Lower leg skin (tissue), 4 donors: ENCODE measurements around the gene ATAD2B. TPM values are rescaled to one million over a fixed set of nuclear protein-coding genes. Genes with fewer than 3 reads are reported as not detected.

Source experiments
- DNase-seq, 2 donors: peaks; one replicate each; pipeline ENCODE4 v3.0.0-alpha.2; 2019; ENCODE audit warnings: low spot score in 2 of 2
- H3K4me3 ChIP-seq: fragments of 200-600 bp; sonication (generic); 2 replicates; pipeline ENCODE4 v1.5.1; 2017; ENCODE audit warnings: mild to moderate bottlenecking, low read depth; ENCODE audit not compliant: poor library complexity, severe bottlenecking
- CTCF ChIP-seq, 3 donors: fragments of 450-650 bp; IDR thresholded peaks; one replicate each; pipeline ENCODE4 v1.5.1; 2016; ENCODE audit warnings: antibody characterized with exemption in 3 of 3, mild to moderate bottlenecking in 3 of 3, moderate library complexity in 2 of 3
- POLR2A ChIP-seq, 2 donors: fragments of 450-650 bp; IDR thresholded peaks; one replicate each; pipeline ENCODE4 v1.6.1; 2016 to 2017; ENCODE audit warnings: antibody characterized with exemption in 2 of 2, mild to moderate bottlenecking in 1 of 2, moderate library complexity in 1 of 2
- WGBS, 2 donors: methylation state at CpG; one replicate each; pipeline ENCODE4 v1.1.5; 2018; 5-methylcytosine and 5-hydroxymethylcytosine counted together
- intact Hi-C: fragments of 100-400 bp; cut with DNase I; formaldehyde crosslinking; loops from one replicate; pipeline ENCODE4 v1.15.0; 2023; ENCODE audit warnings: low total_unique reads
- total RNA-seq, 4 donors: library from RNA; depleted of rRNA; stranded (reverse); fragments of >200 nt; gene quantifications; one replicate each; pipeline ENCODE4 v1.1.0, GENCODE V29; 2016

The ATAD2B gene
- total RNA-seq, 4 donors from 2014 or later = 23.2 to 31.1 (median 27.9) TPM

DNA sequence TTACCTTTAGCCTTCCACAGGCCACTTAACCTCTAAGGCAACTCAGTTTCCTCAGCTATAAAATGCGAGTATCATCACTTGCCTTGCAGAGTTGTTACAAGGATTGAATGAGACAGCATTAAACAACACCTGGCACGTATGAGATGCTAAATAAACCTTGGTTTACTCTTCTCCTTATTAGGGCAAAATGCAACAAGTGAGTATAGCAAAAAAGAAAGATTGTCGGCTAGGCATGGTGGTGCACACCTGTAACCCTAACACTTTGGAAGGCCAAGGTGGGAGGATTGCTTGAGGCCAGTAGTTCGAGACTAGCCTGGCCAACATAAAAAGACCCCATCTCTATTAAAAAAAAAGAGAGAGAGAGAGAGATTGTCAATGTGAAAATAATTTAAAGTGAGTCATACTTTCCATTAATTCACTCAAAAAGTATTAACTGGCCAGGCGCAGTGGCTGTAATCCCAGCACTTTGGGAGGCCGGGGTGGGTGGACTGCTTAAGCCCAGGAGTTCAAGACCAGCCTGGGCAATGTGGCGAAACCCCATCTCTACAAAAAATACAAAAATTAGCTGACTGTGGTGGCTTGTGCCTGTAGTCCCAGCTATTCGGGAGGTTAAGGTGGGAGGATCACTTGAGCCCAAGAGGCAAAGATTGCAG, 8.0 kb downstream of the ATAD2B start:
- intact Hi-C loops = no loop called here
- no peak for DNase-seq
- TF ChIP-seq CTCF (IDR thresholded peaks at IDR 0.05) (no peak), POLR2A (IDR thresholded peaks at IDR 0.05) (no peak)
- H3K4me3 ChIP-seq = no peak overlapping the region
- WGBS, 2 donors = 84 to 86% methylated on average over 8 of the region's 8 CpGs

GRCh38 chr2:23916727-23917405, 10.1 kb downstream of the ATAD2B start:
- WGBS, 2 donors = 56 to 60% methylated on average over 3 of the region's 3 CpGs
- DNase-seq = no peak
- H3K4me3 ChIP-seq = no peak overlapping the region
- TF ChIP-seq CTCF (IDR thresholded peaks at IDR 0.05) (no peak), POLR2A (IDR thresholded peaks at IDR 0.05) (no peak)
- intact Hi-C loops = no loop called here

- WGBS, 2 donors = 93 to 95% methylated on average over 7 of the region's 7 CpGs
- TF ChIP-seq POLR2A (IDR thresholded peaks at IDR 0.05) (no peak), CTCF (IDR thresholded peaks at IDR 0.05) (no peak)
- no peak for DNase-seq
- intact Hi-C loops = no loop called here
- H3K4me3 ChIP-seq = no peak overlapping the region
Measured at GRCh38 chr2:23915327-23915726, 11.6 kb downstream of the ATAD2B start.

DNA sequence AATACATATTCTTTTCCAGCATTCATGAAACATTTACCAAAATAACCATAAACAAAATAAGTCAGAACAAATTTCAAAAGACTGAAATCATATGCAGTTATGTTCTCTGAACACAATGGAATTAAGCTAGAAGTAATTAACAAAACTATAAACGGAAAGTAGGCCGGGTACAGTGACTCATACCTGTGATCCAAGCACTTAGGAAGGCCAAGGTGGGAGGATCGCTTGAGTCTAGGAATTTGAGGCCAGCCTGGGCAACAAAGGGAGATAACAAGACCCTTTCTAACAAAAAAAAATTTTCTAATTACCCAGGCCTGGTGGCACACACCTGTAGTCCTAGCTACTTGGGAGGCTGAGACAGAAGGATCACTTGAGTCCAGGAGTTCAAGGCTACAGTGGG, 14.9 kb downstream of the ATAD2B start:
- TF ChIP-seq CTCF (IDR thresholded peaks at IDR 0.05) = no peak
- TF ChIP-seq POLR2A (IDR thresholded peaks at IDR 0.05) = no peak

DNA sequence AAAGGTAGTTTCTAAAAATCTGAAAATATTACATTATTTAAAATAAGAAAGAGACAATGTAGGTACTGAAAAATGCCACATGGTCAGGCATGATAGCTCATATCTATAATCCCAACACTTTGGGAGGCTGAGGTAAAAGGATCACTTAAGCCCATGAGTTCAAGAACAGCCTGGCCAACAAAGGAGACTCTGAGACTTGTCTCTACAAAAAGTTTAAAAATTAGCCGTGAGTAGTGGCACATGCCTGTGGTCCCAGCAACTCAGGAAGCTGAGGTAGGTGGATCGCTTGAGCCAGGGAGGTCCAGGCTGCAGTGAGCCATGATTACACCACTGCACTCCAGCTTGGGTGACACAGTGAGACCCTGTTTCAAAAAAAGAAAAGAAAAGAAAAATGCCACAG, 21.8 kb downstream of the ATAD2B start:
- TF ChIP-seq POLR2A (IDR thresholded peaks at IDR 0.05) = no peak
- no peak for TF ChIP-seq CTCF (IDR thresholded peaks at IDR 0.05)
- H3K4me3 ChIP-seq = no peak overlapping the region
- intact Hi-C loops = no loop called here
- no peak for DNase-seq
- WGBS, 2 donors = 51 to 66% methylated on average over 2 of the region's 2 CpGs

More for the DNA sequence above, 14.9 kb downstream of the ATAD2B start:
- 33 to 44% methylated on average over 3 of the region's 3 CpGs for WGBS, 2 donors
- intact Hi-C loops = no loop called here
- no peak overlapping the region for H3K4me3 ChIP-seq
- no peak for DNase-seq
